HepG2 (cell line): ENCODE results near the gene TARBP2. TPM values are rescaled to one million over a fixed set of nuclear protein-coding genes. Genes with fewer than 3 reads are reported as not detected.

Source experiments
- DNMT3B ChIP-seq: conservative IDR thresholded peaks from 2 replicates; pipeline ENCODE4 v1.6.1; 2016; ENCODE audit warnings: missing biosample characterization, control low read depth
- EEA1 ChIP-seq: sonication (generic); formaldehyde crosslinking; IDR thresholded peaks from 2 replicates; pipeline ENCODE4 v1.5.1; 2020; ENCODE audit warnings: mild to moderate bottlenecking, missing genetic modification reagents, borderline replicate concordance
- GATAD2A ChIP-seq: IDR thresholded peaks from 2 replicates; pipeline ENCODE4 v1.6.1; 2016
- GFI1 ChIP-seq: sonication (generic); formaldehyde crosslinking; IDR thresholded peaks from 2 replicates; pipeline ENCODE4 v1.5.0; 2020; ENCODE audit warnings: missing genetic modification reagents, mild to moderate bottlenecking, borderline replicate concordance
- HINFP ChIP-seq: sonication (generic); formaldehyde crosslinking; IDR thresholded peaks from 2 replicates; pipeline ENCODE4 v1.4.0; 2020; ENCODE audit warnings: low read depth, mild to moderate bottlenecking, missing genetic modification reagents
- JARID2 ChIP-seq: sonication (generic); formaldehyde crosslinking; IDR thresholded peaks from 2 replicates; pipeline ENCODE4 v1.8.1; 2023; ENCODE audit warnings: missing genetic modification reagents, inconsistent platforms; ENCODE audit not compliant: insufficient replicate concordance
- MZF1 ChIP-seq: sonication (generic); formaldehyde crosslinking; IDR thresholded peaks from 2 replicates; pipeline ENCODE4 v1.8.1; 2023; ENCODE audit warnings: mild to moderate bottlenecking, missing genetic modification reagents, borderline replicate concordance
- NRL ChIP-seq: sonication (generic); formaldehyde crosslinking; IDR thresholded peaks from 2 replicates; pipeline ENCODE4 v1.5.0; 2020; ENCODE audit warnings: missing genetic modification reagents, mild to moderate bottlenecking, moderate library complexity, borderline replicate concordance
- PHF5A ChIP-seq: IDR thresholded peaks from one replicate; pipeline ENCODE4 v1.6.1; 2018; ENCODE audit warnings: low read depth, missing genetic modification reagents; ENCODE audit not compliant: unreplicated experiment
- POLR2AphosphoS5 ChIP-seq: IDR thresholded peaks from 2 replicates; pipeline ENCODE4 v1.6.1; 2012; ENCODE audit warnings: low read depth, low read length
- SNAI1 ChIP-seq: sonication (generic); formaldehyde crosslinking; IDR thresholded peaks from 2 replicates; pipeline ENCODE4 v1.5.0; 2020; ENCODE audit warnings: mild to moderate bottlenecking, missing genetic modification reagents, borderline replicate concordance
- YY1 ChIP-seq: IDR thresholded peaks from 2 replicates; pipeline ENCODE4 v1.6.1; 2011; ENCODE audit warnings: low read length, low read depth, moderate library complexity, mild to moderate bottlenecking; ENCODE audit not compliant: insufficient read depth, insufficient replicate concordance
- ZFP36L2 ChIP-seq: sonication (generic); formaldehyde crosslinking; IDR thresholded peaks from 2 replicates; pipeline ENCODE4 v1.4.0; 2020; ENCODE audit warnings: missing genetic modification reagents
- ZKSCAN1 ChIP-seq: fragments of 150-350 bp; IDR thresholded peaks from 2 replicates; pipeline ENCODE4 v1.6.1; 2014; ENCODE audit warnings: low read length
- ZNF17 ChIP-seq: sonication (generic); formaldehyde crosslinking; IDR thresholded peaks from 2 replicates; pipeline ENCODE4 v1.5.0; 2020; ENCODE audit warnings: mild to moderate bottlenecking, missing genetic modification reagents
- ZNF337 ChIP-seq: sonication (generic); formaldehyde crosslinking; IDR thresholded peaks from 2 replicates; pipeline ENCODE4 v1.5.1; 2020; ENCODE audit warnings: missing genetic modification reagents, low read depth, mild to moderate bottlenecking, borderline replicate concordance
- ZNF546 ChIP-seq: sonication (generic); formaldehyde crosslinking; conservative IDR thresholded peaks from 2 replicates; pipeline ENCODE4 v1.8.1; 2023; ENCODE audit warnings: mild to moderate bottlenecking, missing genetic modification reagents
- ZSCAN29 ChIP-seq: sonication (generic); formaldehyde crosslinking; conservative IDR thresholded peaks from 2 replicates; pipeline ENCODE4 v1.4.0; 2020; ENCODE audit warnings: mild to moderate bottlenecking, missing genetic modification reagents
- polyA plus RNA-seq, 8 experiments: library from polyadenylated mRNA; depleted of rRNA in 3 of 8; stranded (reverse) in 7 of 8; unstranded in 1 of 8; fragments of >200 nt; fragmentation: Illumina TruSeq in 4 of 8; extraction: Trizol in 4 of 8; gene quantifications; 2 replicates each; pipeline versions ENCODE4 v1.2.1 to v1.2.3, GENCODE V29; 2011 to 2016; ENCODE audit warnings: low read depth in 4 of 8, missing spikeins in 1 of 8, mixed read lengths in 1 of 8; ENCODE audit not compliant: insufficient read depth in 1 of 8
- total RNA-seq, 5 experiments: library from RNA; depleted of rRNA; stranded (reverse); fragments of >200 nt; fragmentation: Illumina TruSeq; extraction: Trizol; gene quantifications; 2 replicates each; pipeline ENCODE4 v1.2.3, GENCODE V29; 2016; ENCODE audit warnings: low read depth in 1 of 5
- TF ChIP-seq, protein P1 (sequence below): sonication (generic); formaldehyde crosslinking; IDR thresholded peaks from 2 replicates; pipeline ENCODE4 v1.8.0; 2022; ENCODE audit warnings: missing genetic modification reagents, low read depth, mild to moderate bottlenecking, borderline replicate concordance
- TF ChIP-seq, protein P2 (sequence below): sonication (generic); formaldehyde crosslinking; IDR thresholded peaks from 2 replicates; pipeline ENCODE4 v1.4.0; 2020; ENCODE audit warnings: mild to moderate bottlenecking, missing genetic modification reagents
- TF ChIP-seq, protein P3 (sequence below): sonication (generic); formaldehyde crosslinking; IDR thresholded peaks from 2 replicates; pipeline ENCODE4 v1.4.0; 2020; ENCODE audit warnings: missing genetic modification reagents, mild to moderate bottlenecking, borderline replicate concordance
- TF ChIP-seq, protein P4 (sequence below): sonication (generic); formaldehyde crosslinking; IDR thresholded peaks from 2 replicates; pipeline ENCODE4 v1.5.0; 2020; ENCODE audit warnings: missing genetic modification reagents
- TF ChIP-seq, protein P5 (sequence below): IDR thresholded peaks from 2 replicates; pipeline ENCODE4 v1.6.1; 2018; ENCODE audit warnings: missing genetic modification reagents

The TARBP2 gene
- total and polyA plus RNA-seq, 2 of the 13 experiments (the other 11 are each of a cell fraction or from before 2014, with no cell fraction given): 47.0 to 55.5 TPM

DNA sequence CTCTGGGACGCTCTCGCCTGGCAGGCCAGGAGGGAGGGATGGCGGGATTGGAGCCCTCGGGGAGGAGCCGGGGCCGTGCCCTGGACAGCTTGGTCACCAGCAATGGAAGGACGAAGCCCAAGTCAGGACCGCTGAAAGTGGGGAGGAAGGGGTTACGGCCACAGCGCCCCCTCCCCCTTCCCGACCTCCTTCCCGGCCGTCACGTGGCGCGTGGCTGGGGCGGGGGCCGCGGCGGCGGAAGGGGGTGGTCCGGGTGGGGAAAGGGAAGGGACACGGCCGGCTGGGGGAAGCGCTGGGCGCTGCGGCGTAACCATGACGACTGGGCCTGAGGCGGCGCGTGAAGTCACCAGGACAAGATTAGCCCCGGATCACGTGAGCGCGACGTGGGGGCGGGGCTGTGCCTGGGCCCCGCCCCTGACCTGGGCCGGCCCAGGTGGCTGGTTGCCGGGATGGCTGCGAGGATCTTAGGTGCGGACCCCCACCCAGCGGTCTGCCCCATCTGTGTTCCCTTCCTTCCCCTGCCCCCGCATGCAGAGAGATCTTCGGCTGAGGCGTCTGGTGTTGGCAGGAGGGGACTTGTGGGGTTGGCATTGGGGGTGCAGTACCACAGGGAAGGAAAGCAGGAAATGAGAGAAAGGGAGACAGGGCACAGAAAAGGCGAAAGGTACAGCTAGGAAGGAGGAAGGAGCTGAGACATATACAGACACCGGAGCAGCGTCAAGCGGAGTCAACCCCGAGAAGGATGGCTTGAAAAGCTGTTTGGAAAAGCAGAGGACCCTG lies 8.1 kb upstream of the TARBP2 start (continued):
- no peak for TF ChIP-seq ZNF546 (CRISPR knock-in tag)
- no peak for TF ChIP-seq ZNF17 (CRISPR knock-in tag)
- TF ChIP-seq, protein P1, sequence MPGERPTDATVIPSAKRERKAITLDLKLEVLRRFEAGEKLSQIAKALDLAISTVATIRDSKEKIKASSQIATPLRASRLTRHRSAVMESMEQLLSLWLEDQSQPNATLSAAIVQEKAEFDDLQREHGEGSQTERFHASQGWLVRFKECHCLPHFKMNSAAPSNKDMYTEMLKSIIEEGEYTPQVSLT: no peak
- no peak for TF ChIP-seq GATAD2A (CRISPR knock-in tag)
- no peak for TF ChIP-seq MZF1
- no peak for TF ChIP-seq GFI1 (CRISPR knock-in tag)
- TF ChIP-seq, protein P2, sequence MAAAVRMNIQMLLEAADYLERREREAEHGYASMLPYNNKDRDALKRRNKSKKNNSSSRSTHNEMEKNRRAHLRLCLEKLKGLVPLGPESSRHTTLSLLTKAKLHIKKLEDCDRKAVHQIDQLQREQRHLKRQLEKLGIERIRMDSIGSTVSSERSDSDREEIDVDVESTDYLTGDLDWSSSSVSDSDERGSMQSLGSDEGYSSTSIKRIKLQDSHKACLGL: 0 out of 2 replicates have a peak, but pooled peaks have one; percentile 40
- TF ChIP-seq, protein P3, sequence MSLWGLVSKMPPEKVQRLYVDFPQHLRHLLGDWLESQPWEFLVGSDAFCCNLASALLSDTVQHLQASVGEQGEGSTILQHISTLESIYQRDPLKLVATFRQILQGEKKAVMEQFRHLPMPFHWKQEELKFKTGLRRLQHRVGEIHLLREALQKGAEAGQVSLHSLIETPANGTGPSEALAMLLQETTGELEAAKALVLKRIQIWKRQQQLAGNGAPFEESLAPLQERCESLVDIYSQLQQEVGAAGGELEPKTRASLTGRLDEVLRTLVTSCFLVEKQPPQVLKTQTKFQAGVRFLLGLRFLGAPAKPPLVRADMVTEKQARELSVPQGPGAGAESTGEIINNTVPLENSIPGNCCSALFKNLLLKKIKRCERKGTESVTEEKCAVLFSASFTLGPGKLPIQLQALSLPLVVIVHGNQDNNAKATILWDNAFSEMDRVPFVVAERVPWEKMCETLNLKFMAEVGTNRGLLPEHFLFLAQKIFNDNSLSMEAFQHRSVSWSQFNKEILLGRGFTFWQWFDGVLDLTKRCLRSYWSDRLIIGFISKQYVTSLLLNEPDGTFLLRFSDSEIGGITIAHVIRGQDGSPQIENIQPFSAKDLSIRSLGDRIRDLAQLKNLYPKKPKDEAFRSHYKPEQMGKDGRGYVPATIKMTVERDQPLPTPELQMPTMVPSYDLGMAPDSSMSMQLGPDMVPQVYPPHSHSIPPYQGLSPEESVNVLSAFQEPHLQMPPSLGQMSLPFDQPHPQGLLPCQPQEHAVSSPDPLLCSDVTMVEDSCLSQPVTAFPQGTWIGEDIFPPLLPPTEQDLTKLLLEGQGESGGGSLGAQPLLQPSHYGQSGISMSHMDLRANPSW (CRISPR knock-in tag): 0 out of 2 replicates have a peak, but pooled peaks have one; percentile 33
- no peak for TF ChIP-seq SNAI1 (CRISPR knock-in tag)
- TF ChIP-seq HINFP (CRISPR knock-in tag): no peak
- no peak for TF ChIP-seq ZNF337 (CRISPR knock-in tag)
- no peak for TF ChIP-seq NRL (CRISPR knock-in tag)
- TF ChIP-seq YY1: peak; percentile 28
- TF ChIP-seq, protein P4, sequence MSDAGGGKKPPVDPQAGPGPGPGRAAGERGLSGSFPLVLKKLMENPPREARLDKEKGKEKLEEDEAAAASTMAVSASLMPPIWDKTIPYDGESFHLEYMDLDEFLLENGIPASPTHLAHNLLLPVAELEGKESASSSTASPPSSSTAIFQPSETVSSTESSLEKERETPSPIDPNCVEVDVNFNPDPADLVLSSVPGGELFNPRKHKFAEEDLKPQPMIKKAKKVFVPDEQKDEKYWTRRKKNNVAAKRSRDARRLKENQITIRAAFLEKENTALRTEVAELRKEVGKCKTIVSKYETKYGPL (CRISPR knock-in tag): no peak
- no peak for TF ChIP-seq ZKSCAN1
- peak; percentile 22 for TF ChIP-seq PHF5A (CRISPR knock-in tag)
- TF ChIP-seq JARID2: no peak
- no peak for TF ChIP-seq ZSCAN29 (CRISPR knock-in tag)
- TF ChIP-seq POLR2AphosphoS5: peak; percentile 54
- TF ChIP-seq EEA1 (CRISPR knock-in tag): no peak
- no peak for TF ChIP-seq DNMT3B
- TF ChIP-seq, protein P5, sequence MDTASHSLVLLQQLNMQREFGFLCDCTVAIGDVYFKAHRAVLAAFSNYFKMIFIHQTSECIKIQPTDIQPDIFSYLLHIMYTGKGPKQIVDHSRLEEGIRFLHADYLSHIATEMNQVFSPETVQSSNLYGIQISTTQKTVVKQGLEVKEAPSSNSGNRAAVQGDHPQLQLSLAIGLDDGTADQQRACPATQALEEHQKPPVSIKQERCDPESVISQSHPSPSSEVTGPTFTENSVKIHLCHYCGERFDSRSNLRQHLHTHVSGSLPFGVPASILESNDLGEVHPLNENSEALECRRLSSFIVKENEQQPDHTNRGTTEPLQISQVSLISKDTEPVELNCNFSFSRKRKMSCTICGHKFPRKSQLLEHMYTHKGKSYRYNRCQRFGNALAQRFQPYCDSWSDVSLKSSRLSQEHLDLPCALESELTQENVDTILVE (CRISPR knock-in tag): no peak
- no peak for TF ChIP-seq ZFP36L2
